ENCODE data around the gene EXOC1.

DNA sequence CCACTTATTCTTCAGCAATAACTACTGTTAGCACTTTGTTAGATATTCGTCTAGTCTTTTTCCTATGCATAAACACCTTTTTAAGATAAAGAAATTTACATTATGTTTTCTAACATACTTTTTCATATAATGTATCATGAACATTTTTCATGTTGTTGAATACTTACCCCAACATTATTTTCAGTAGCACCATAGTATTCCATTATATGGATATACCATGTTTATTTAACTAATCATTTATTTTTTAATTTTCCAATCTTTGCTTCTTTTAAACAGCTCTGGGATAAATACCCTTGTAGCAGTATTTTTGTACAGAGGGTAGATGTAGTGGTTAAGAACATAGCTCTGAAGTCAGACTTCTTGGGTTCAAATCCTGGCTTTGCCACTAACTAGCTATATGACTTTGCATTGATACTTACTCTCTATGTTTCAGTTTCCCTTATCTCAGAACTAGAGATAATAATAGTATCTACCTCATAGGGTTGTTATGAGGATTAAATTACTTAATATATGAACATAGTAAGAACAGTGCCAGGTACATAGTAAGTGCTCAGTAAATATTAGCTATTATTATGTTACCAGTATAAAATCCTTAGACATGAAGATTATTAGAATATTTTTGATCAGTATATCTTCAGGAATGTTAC lies 11.3 kb downstream of the EXOC1 start:
- TF ChIP-seq CTCF (IDR thresholded peaks at IDR 0.05 in 2 of 3, conservative IDR thresholded peaks at IDR 0.05 in 1 of 3; ENCODE audit: insufficient read depth in 2 of 3, low read depth in 1 of 3, low read length in 3 of 3) (no peak), FOS (IDR thresholded peaks at IDR 0.05; ENCODE audit: extremely low read depth, insufficient read length) (no peak), CBX2 (IDR thresholded peaks at IDR 0.05; ENCODE audit: insufficient read depth, low read length, poor library complexity, severe bottlenecking) (no peak), TCF3 (CRISPR knock-in tag; IDR thresholded peaks at IDR 0.05) (no peak), SMARCA5 (IDR thresholded peaks at IDR 0.05) (no peak)
- TF ChIP-seq, protein P1, sequence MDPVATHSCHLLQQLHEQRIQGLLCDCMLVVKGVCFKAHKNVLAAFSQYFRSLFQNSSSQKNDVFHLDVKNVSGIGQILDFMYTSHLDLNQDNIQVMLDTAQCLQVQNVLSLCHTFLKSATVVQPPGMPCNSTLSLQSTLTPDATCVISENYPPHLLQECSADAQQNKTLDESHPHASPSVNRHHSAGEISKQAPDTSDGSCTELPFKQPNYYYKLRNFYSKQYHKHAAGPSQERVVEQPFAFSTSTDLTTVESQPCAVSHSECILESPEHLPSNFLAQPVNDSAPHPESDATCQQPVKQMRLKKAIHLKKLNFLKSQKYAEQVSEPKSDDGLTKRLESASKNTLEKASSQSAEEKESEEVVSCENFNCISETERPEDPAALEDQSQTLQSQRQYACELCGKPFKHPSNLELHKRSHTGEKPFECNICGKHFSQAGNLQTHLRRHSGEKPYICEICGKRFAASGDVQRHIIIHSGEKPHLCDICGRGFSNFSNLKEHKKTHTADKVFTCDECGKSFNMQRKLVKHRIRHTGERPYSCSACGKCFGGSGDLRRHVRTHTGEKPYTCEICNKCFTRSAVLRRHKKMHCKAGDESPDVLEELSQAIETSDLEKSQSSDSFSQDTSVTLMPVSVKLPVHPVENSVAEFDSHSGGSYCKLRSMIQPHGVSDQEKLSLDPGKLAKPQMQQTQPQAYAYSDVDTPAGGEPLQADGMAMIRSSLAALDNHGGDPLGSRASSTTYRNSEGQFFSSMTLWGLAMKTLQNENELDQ (CRISPR knock-in tag; IDR thresholded peaks at IDR 0.05; ENCODE audit: borderline replicate concordance), result no peak

Measured in K562 (cell line).